Embryonic facial prominence (tissue), 1 donor: ENCODE data around the gene SGF29.
"Not testable (repeated sequence)": the region's sequence is repeated elsewhere in the genome, so short reads cannot be mapped to it uniquely, and the experiment has no call there.

ENCODE experiments used
- DNase-seq: peaks from one replicate; pipeline ENCODE4 v3.0.0-alpha.2; 2016; ENCODE audit errors: extremely low spot score

The SGF29 gene

GRCh38 chr16:28596115-28596630 is 42.5 kb downstream of the SGF29 start:
- DNase-seq = no peak

DNA sequence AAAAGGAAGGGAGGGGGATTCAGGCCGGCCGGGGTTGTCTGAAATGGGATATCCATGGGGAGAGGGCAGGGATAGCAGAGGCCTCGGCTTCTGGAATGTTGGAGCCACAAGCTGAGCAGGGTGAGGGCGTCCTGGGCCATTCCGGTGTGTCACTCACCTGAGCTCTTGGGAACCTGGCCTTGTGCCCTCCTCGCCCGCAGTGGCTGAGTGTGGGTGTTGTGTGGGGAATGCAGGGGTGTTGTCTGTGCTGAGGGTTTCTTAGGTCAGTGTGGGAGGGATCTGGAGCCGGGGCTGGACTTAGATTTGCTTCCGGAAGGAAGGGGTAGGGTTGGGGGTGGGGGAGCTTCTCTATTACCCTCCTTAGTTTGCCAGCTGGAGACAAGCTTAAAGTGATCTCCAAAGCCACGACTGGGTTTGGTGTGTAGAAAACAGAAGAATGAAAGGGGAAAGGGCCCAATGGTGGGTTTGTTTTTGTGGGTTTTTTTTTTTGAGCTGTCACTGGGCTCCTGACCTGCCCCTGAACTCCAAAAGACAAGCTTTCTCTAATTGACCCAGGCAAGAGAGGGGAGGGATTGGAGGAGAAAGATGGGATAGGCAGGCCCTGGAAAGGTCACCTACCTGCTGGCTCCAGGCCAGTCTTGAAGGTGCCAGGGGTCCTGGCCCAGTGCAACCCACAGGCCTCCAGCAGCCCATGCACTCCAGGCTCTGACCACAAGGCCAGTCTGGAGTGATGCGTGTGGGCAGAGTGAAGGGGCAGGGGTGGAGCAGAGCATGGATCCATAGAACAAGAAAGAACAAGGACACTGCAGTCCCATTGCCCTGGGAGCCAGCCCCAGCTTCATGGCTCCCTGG is 43.3 kb downstream of the SGF29 start, which contains the start of gene SULT1A2:
TSS of gene SULT1A2 (minus strand) at position 211 of the 852 bp plus-strand sequence. CDS start 1,120 bp downstream, outside the sequence.
- no peak for DNase-seq

- no peak for DNase-seq
These were observed 44.1 kb downstream of the SGF29 start for GRCh38 chr16:28597692-28598261.

DNA sequence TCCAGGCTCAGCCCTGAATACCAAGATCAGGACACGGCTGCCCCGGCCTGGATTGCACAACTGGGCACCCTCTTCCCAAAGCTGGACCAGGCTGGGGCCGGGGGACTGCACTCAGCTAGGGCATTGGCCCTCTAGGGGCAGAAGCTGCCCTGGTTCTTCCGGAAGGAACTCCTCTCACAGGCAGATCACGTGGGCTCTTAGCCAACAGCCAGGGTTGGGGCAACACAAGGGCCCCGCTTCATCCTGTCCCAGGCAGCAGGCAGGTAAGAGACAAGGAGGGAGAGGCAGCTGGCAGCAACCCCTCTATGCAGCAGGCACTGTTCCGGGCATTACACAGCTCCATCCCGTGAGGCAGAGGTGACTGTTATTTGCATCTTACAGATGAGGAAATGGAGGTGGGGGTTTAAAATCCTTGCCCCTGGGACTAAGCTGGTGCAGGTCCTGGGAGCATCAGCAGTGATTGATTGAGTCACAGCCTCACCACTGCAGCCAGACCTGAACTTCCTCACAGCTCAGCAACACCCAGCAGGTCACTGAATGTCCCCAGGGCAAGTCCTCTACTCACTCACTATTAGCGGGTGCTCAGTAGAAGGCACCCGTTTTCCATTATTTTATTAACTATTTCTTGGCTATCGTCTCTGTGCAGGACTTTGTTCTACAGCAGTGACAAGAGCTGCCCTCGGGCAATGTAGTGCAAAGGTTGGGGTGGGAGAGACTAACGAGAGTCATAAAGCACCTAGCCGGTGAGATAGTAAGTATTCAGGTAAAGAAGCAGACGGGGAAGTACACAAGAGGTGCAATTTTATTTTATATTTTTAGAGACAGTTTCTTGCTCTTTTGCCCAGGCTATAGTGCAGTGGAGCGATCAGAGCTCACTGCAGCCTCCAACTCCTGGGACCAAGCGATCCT is 45.9 kb downstream of the SGF29 start:
- DNase-seq = not testable (repeated sequence)

- DNase-seq = not testable (repeated sequence)
These were observed 47.2 kb downstream of the SGF29 start for GRCh38 chr16:28600965-28601364.

DNA sequence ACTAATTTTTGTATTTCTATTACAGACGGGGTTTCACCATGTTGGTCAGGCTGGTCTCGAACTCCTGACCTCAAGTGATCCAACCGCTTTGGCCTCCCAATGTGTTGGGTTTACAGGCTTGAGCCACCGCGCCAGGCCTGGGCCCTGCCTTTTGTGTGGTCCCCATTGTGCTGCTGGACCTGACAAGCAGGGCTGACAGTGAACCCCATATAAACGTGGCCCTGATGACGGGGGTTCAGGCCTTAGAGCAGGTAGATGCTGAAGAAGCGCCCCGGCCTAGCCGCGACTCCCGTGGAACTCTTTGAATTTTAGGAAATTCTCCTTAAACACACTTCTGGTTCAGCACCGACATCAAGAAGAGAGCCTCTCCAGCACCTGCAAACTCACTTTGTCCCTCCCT is 47.9 kb downstream of the SGF29 start:
- not testable (repeated sequence) for DNase-seq

DNA sequence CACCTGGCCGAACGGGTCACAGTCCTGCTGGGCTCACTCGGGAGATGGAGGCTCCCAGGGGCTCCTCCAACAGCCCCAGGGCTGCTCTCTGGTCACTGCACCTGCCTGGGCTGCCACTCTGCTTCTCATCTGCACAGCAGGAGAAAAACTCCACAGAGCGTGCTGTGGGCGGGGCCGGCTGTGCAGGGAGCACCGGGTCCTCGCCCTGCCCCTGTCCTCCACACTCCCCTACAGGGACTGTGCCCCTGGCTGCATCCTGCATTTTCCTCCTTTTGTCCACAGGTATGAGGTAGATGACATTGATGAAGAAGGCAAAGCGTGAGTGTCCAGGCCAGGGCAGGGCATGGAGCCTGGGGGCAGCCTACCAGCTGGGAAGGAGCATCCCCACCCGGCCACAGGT is 48.3 kb downstream of the SGF29 start:
- not testable (repeated sequence) for DNase-seq

DNA sequence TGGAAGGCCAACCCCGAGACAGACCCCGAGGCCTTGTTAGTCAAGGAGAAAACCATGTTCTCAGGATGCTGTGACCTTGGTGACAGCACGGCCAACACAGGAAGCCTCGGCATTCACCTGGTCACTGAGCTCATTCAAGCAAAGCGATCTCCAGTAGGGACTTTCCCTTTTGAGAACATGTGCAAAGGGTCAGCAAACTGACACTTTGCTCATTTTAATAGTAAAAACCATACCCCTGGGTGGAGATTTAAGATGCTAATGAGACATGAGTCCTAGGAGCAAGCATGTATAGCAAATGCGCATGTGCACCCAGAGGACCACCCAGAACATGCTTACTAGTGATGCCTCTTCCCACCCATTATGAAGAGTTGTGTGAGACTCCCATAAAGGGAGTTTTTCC is 48.8 kb downstream of the SGF29 start:
- no peak for DNase-seq

- DNase-seq = no peak
These were observed 49.9 kb downstream of the SGF29 start for GRCh38 chr16:28603381-28604185.

DNA sequence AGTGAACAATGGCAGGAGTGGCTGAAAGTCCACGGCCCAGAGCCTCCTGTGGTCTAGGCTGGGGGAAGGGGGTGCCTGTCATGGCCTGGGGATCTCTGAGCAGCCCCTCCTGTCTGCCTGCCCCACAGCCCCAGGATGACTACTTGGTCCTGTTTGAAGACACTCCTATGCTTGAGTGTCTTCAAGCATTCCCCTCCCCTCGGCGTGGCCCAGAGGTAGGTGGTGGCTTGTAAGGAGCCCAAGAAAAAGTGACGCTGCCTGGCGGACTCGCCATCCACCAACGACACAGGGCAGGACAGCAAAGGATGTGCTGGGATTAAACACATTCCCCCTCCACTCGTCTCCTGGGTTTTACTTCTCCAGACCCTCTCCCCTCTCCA is 50.5 kb downstream of the SGF29 start:
- no peak for DNase-seq

- no peak for DNase-seq
These were observed 52.8 kb downstream of the SGF29 start for GRCh38 chr16:28606291-28607115.

DNA sequence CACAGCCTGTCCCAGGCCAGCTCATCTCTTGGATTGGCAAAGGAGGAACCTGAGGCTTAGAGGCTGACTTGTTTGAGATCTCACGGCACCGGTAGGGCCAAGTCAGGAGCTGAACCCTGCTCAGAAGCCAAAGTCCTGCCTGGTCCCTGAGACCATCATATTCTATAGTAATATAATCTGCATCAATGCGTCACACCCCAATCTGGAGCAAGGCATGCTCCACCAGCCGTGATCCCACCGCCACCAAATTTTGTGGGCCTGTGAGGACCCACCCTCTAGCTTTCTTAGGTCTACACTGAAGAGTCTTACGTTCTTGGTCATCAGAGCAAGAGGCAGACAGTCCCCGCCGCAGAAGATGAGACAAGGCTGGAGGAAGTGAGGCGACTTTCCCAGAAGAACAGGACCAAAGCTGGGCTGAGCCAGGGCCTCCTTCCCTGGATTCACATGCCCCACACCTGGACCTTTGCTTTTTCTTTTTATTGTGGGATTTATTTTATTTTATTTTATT is 53.5 kb downstream of the SGF29 start:
- no peak for DNase-seq

DNA sequence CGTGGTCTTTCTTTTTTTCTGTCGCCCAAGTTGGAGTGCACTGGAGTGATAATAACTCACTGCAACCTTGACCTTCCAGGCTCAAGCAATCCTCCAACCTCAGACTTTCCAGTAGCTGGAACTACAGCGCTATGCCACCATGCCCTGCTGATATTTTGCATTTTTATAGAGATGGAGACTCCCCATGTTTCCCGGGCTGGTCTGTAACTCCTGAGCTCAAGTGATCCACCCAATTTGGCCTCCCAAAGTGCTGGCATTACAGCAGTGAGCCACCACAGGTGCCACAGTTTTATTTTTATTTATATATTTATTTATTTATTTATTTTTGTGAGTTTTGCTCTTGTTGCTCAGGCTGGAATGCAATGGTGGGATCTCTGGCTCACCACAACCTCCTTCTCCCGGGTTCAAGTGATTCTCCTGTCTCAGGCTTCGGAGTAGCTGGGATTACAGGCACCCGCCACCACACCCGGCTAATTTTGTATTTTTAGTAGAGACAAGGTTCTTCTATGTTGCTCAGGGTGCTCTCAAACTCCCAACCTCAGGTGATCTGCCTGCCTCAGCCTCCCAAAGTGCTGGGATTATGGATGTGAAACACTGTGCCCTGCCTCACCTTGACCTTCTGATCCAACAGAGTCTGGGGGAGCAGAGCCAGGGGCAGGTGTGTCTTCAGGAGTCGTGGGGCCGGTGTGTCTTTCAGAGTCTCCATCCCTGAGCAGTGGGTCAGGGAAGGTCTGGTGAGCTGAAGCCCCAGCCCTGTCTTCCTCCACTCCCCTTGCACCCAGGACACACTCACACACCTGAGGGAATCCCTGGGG is 54.2 kb downstream of the SGF29 start:
- not testable (repeated sequence) for DNase-seq

DNA sequence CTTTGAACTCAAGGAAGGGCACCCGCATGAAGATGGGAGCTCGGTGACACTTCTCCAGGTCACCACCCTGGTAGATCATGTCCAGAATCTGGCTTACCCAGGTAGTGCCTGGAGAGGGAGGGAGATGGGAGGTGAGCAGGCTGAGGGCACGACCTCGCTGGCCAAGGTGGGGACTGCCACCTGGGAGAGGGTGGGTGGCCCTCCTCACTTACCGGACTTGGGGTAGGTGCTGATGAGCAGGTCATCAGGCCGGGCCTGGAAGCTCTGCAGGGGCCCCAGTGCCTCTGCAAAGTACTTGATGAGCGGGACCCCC is 54.7 kb downstream of the SGF29 start:
- not testable (repeated sequence) for DNase-seq

DNA sequence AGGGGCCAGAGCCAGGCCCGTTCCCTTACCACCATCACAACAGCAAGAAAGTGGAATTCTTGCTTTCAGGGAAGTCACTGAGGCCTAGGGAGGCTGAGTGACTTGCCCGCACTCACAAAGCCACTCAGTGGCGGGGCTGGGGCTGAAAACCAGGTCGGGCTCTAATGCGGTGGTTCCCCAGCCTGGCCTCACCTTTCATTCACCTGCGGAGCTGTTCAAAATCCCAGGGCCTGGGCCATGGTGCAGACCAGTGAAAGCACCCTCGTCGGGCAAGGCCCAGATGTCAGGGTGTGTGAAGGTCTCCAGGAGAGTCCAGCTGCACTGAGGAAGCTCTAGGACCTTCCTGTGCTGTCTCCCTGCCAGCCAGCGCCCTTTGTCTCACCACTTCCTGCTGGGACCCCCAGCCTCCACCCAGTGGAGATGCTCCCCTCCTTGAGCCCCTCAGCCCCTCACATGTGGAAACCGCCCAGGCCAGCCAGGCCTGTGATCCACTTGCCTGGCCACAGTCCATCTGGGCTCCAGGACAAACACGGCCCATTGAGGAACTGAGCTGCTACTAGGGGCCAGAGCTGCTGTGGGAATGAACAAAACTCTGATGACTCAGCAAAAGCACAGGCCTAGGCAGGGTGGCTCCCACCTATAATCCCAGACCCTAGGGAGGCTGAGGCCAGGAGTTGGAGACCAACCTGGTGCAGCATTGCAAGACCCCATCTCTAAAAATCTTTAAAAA is 55.3 kb downstream of the SGF29 start:
- DNase-seq = not testable (repeated sequence)

GRCh38 chr16:28609631-28610594 is 56.2 kb downstream of the SGF29 start, which contains the start of gene SULT1A1:
TSS of gene SULT1A1 (minus strand) at chr16:28610044. CDS start at chr16:28608855, 1,189 bp downstream.
- no peak for DNase-seq

GRCh38 chr16:28610595-28611191 is 57.0 kb downstream of the SGF29 start:
- DNase-seq = no peak
